ENCODE results near the gene HPS5. TPM values are rescaled to one million over a fixed set of nuclear protein-coding genes. Genes with fewer than 3 reads are reported as not detected.

Gene HPS5
- total RNA-seq, result 33.3 and 43.1 TPM in 2 replicates

GRCh38 chr11:18321969-18322711, at the start of gene HPS5, which contains the start of gene GTF2H1:
TSS of gene HPS5 (minus strand) at chr11:18322140. CDS start at chr11:18317858, 4,282 bp downstream.
TSS of gene GTF2H1 (plus strand) at chr11:18322567. CDS start at chr11:18333075, 10,508 bp downstream.

DNA sequence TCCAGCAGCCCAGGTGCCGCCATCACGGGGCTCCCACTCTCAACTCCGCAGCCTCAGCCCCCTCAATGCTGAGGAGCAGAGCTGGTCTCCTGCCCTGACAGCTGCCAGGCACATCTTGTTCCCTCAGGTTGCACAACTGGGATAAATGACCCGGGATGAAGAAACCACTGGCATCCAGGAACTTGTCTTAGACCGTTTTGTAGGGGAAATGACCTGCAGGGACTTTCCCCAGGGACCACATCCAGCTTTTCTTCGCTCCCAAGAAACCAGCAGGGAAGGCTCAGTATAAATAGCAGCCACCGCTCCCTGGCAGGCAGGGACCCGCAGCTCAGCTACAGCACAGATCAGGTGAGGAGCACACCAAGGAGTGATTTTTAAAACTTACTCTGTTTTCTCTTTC, 56.0 kb downstream of the HPS5 start, which contains the start of gene SAA1:
Gene SAA1 (plus strand): TSS at position 316 of the 400 bp plus-strand sequence. CDS start 624 bp downstream, outside the sequence.

GRCh38 chr11:18248561-18248960, 73.4 kb downstream of the HPS5 start, which contains the start of gene SAA2:
TSS of gene SAA2 (minus strand) at chr11:18248668. CDS start at chr11:18248011, 657 bp downstream.

DNA sequence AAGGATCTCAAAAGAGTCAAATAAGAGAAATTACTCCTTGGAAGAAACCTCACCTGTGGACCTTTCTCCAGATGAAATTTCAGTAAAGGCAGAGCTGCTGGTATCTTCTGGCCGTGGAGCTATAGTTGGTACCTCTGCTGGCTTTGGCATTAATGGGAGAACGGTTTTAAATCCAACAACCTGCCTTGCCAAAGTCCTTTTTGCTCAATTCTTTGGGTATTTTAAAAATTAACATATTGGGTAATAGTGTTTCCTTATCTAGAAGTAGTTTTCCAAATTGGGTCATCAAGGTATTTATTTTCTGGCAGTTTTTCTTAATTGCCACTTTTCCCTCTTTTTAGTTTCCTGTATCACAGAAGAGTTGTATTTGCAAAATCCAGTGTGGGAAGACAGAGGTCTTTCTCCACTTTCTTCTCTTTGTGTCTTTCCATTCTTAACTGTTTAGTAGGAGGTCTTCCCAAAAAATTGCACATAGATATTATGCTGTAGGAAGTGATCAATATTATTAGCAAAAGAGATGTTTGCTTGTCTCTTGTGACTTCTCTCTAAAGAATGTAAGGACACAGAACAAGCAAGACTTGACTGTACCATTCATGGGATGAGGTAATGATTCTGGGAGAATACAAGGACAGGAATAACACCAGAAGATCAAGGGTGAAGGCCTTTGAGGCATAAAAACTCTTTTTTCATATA, 85.1 kb downstream of the HPS5 start, which contains the start of gene SAA4:
Gene SAA4 (minus strand): TSS at position 139 of the 693 bp plus-strand sequence. CDS start 876 bp downstream, outside the sequence.

Other genes with a start within 250 kb of the HPS5 start
- gene SAAL1, start 216.1 kb downstream of the HPS5 start, total RNA-seq, result 9.8 and 12.8 TPM in 2 replicates
- not detected in 2 replicates for gene MRGPRX3, start 189.6 kb downstream of the HPS5 start, total RNA-seq
- under 0.01 TPM in 1 of 2 replicates, not detected in the other for gene MRGPRX4, start 149.3 kb downstream of the HPS5 start, total RNA-seq
- gene SAA4, start 85.3 kb downstream of the HPS5 start, total RNA-seq, result not detected in 2 replicates
- 0.28 TPM in 1 of 2 replicates, not detected in the other for gene SAA2, start 73.5 kb downstream of the HPS5 start, total RNA-seq
- gene SAA1, start 55.9 kb downstream of the HPS5 start, total RNA-seq, result 0.37 TPM in 1 of 2 replicates, not detected in the other
- gene GTF2H1, start 427 bp upstream of the HPS5 start, total RNA-seq, result 57.9 and 59.2 TPM in 2 replicates
- gene LDHA, start 72.4 kb upstream of the HPS5 start, total RNA-seq, result 473 and 711 TPM in 2 replicates
- gene LDHC, start 90.2 kb upstream of the HPS5 start, total RNA-seq, result 1.1 TPM in 1 of 2 replicates, not detected in the other
- gene LDHAL6A, start 133.7 kb upstream of the HPS5 start, total RNA-seq, result not detected in 2 replicates
- gene TSG101, start 204.8 kb upstream of the HPS5 start, total RNA-seq, result 50.2 and 52.0 TPM in 2 replicates